Measurements from ENCODE around the gene AJAP1.

The AJAP1 gene

GRCh38 chr1:4778056-4778455 is 123.6 kb downstream of the AJAP1 start:
- no peak overlapping the region for H3K4me3 ChIP-seq (ENCODE audit: low read depth, low read length)
- peak; percentile 28 for DNase-seq
- H3K4me1 ChIP-seq = no peaks in the 10 kb centered on the region
- H3K36me3 ChIP-seq = no peaks in the 10 kb centered on the region
- H3K9me3 ChIP-seq = no peaks in the 10 kb centered on the region
- no peak for TF ChIP-seq CTCF (IDR thresholded peaks at IDR 0.05; ENCODE audit: low read depth, low read length)
- H3K27me3 ChIP-seq = no peaks in the 10 kb centered on the region

- TF ChIP-seq CTCF (IDR thresholded peaks at IDR 0.05; ENCODE audit: low read depth, low read length) = no peak
- Histone ChIP-seq H3K36me3 (no peaks in the 10 kb centered on the region), H3K4me1 (no peaks in the 10 kb centered on the region), H3K4me3 (ENCODE audit: low read depth, low read length) (no peak overlapping the region), H3K27me3 (no peaks in the 10 kb centered on the region), H3K9me3 (no peaks in the 10 kb centered on the region)
- DNase-seq = no peak
Measured at GRCh38 chr1:4781646-4782045, 127.2 kb downstream of the AJAP1 start.

- no peak for TF ChIP-seq CTCF (IDR thresholded peaks at IDR 0.05; ENCODE audit: low read depth, low read length)
- H3K9me3 ChIP-seq = no peaks in the 10 kb centered on the region
- H3K36me3 ChIP-seq = no peaks in the 10 kb centered on the region
- H3K4me1 ChIP-seq = no peaks in the 10 kb centered on the region
- no peak overlapping the region for H3K4me3 ChIP-seq (ENCODE audit: low read depth, low read length)
- H3K27me3 ChIP-seq = no peaks in the 10 kb centered on the region
- DNase-seq = no peak
Measured at GRCh38 chr1:4784761-4785160, 130.4 kb downstream of the AJAP1 start.

GRCh38 chr1:4786055-4786454 is 131.6 kb downstream of the AJAP1 start:
- Histone ChIP-seq H3K27me3 (no peaks in the 10 kb centered on the region), H3K4me1 (no peaks in the 10 kb centered on the region), H3K36me3 (no peaks in the 10 kb centered on the region), H3K4me3 (ENCODE audit: low read depth, low read length) (no peak overlapping the region), H3K9me3 (no peaks in the 10 kb centered on the region)
- no peak for TF ChIP-seq CTCF (IDR thresholded peaks at IDR 0.05; ENCODE audit: low read depth, low read length)
- no peak for DNase-seq

- no peak for TF ChIP-seq CTCF (IDR thresholded peaks at IDR 0.05; ENCODE audit: low read depth, low read length)
- DNase-seq = no peak
- no peaks in the 10 kb centered on the region for H3K9me3 ChIP-seq
- H3K4me3 ChIP-seq (ENCODE audit: low read depth, low read length) = no peak overlapping the region
- no peaks in the 10 kb centered on the region for H3K4me1 ChIP-seq
- H3K36me3 ChIP-seq = no peaks in the 10 kb centered on the region
- no peaks in the 10 kb centered on the region for H3K27me3 ChIP-seq
Measured at GRCh38 chr1:4787551-4787950, 133.1 kb downstream of the AJAP1 start.

GRCh38 chr1:4792565-4792964 is 138.2 kb downstream of the AJAP1 start:
- Histone ChIP-seq H3K4me3 (ENCODE audit: low read depth, low read length) (no peak overlapping the region), H3K36me3 (no peaks in the 10 kb centered on the region), H3K4me1 (no peaks in the 10 kb centered on the region), H3K27me3 (no peaks in the 10 kb centered on the region), H3K9me3 (no peaks in the 10 kb centered on the region)
- no peak for DNase-seq
- TF ChIP-seq CTCF (IDR thresholded peaks at IDR 0.05; ENCODE audit: low read depth, low read length) = no peak
